SK-N-MC (cell line): ENCODE measurements around the gene MYH13.
"Not testable (repeated sequence)": the region's sequence is repeated elsewhere in the genome, so short reads cannot be mapped to it uniquely, and the experiment has no call there.

Experiments used
- EZH2 ChIP-seq: fragments of 200-600 bp; sonication (generic); IDR thresholded peaks from one replicate; pipeline ENCODE4 v1.6.1; 2017; ENCODE audit warnings: antibody characterized with exemption
- POLR2AphosphoS5 ChIP-seq: IDR thresholded peaks from 2 replicates; pipeline ENCODE4 v1.6.1; 2012; ENCODE audit warnings: mild to moderate bottlenecking, low read depth, low read length, borderline replicate concordance

GRCh38 chr17:10291576-10291975 is 81.2 kb downstream of the MYH13 start:
- not testable (repeated sequence) for TF ChIP-seq POLR2AphosphoS5, EZH2
